Colonic mucosa (tissue), 4 donors: Measurements from ENCODE around the gene SERPINB11. TPM values are rescaled to one million over a fixed set of nuclear protein-coding genes. Genes with fewer than 3 reads are reported as not detected.
"Not testable (repeated sequence)": the region's sequence is repeated elsewhere in the genome, so short reads cannot be mapped to it uniquely, and the experiment has no call there.

Experiments
- DNase-seq: peaks from one replicate; pipeline ENCODE4 v3.0.0-alpha.2; 2020
- H3K27ac ChIP-seq: fragments of 200-600 bp; one replicate; pipeline ENCODE4 v1.8.0; 2021
- H3K27me3 ChIP-seq: fragments of 200-600 bp; one replicate; pipeline ENCODE4 v1.8.0; 2021
- H3K36me3 ChIP-seq: fragments of 200-600 bp; one replicate; pipeline ENCODE4 v1.8.0; 2021
- H3K4me1 ChIP-seq: fragments of 200-600 bp; one replicate; pipeline ENCODE4 v1.8.0; 2021; ENCODE audit warnings: mild to moderate bottlenecking
- H3K4me3 ChIP-seq: fragments of 200-600 bp; one replicate; pipeline ENCODE4 v1.8.0; 2021
- H3K9ac ChIP-seq, 2 donors: one replicate each; pipeline ENCODE4 v1.7.0; 2013; ENCODE audit warnings: control low read depth in 2 of 2, low read depth in 2 of 2, low read length in 2 of 2
- H3K9me3 ChIP-seq: fragments of 200-600 bp; one replicate; pipeline ENCODE4 v1.8.0; 2021
- intact Hi-C: fragments of 100-400 bp; cut with DNase I; formaldehyde crosslinking; loops from one replicate; pipeline ENCODE4 v1.14.1; 2022
- total RNA-seq, 2 donors: library from RNA; stranded (reverse); fragmentation: NEBNext Ultra II Directional in 1 of 2; extraction: Animal tissue kit (Norgen Biotek cat#: 25700) in 1 of 2; gene quantifications; one replicate each; pipeline ENCODE4 v1.2.1, GENCODE V29; 2021
- TF ChIP-seq, protein P1 (sequence below): fragments of 200-600 bp; IDR thresholded peaks from one replicate; pipeline ENCODE4 v1.8.0; 2022; ENCODE audit warnings: antibody characterized with exemption, mild to moderate bottlenecking
- donor health status: healthy.
- donor health status: DM: no; HTN: no; CAD: no.
- donor health status: DM: no; HTN: no; CAD: no.

SERPINB11 gene
- total RNA-seq, 2 donors from 2014 or later: not detected

DNA sequence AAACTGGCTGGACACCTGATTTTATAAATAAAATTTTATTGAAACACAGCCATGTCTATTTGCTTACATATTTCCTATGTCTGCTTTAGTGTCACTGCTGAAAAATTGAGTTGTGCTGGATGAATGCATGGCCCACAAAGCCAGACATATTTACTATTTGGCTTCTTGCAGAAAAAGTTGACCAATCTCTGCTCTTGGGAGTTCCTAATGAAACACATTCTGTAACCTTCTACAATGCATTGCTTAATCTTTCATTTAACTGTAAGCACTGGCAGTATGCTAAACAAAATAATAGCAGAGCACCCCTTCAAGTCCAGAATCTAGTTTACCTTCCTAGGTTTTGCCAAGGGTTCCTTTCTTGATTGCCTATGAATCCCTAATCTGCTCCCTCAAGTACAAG lies 54.8 kb downstream of the SERPINB11 start:
- Histone ChIP-seq H3K4me1 (no peaks in the 10 kb centered on the region), H3K9ac (no peak overlapping the region), H3K4me3 (no peak overlapping the region), H3K27me3 (no peaks in the 10 kb centered on the region), H3K27ac (no peak overlapping the region), H3K36me3 (no peaks in the 10 kb centered on the region), H3K9me3 (no peaks in the 10 kb centered on the region)
- no peak for DNase-seq
- intact Hi-C loops: no loop called here
- TF ChIP-seq, protein P1, sequence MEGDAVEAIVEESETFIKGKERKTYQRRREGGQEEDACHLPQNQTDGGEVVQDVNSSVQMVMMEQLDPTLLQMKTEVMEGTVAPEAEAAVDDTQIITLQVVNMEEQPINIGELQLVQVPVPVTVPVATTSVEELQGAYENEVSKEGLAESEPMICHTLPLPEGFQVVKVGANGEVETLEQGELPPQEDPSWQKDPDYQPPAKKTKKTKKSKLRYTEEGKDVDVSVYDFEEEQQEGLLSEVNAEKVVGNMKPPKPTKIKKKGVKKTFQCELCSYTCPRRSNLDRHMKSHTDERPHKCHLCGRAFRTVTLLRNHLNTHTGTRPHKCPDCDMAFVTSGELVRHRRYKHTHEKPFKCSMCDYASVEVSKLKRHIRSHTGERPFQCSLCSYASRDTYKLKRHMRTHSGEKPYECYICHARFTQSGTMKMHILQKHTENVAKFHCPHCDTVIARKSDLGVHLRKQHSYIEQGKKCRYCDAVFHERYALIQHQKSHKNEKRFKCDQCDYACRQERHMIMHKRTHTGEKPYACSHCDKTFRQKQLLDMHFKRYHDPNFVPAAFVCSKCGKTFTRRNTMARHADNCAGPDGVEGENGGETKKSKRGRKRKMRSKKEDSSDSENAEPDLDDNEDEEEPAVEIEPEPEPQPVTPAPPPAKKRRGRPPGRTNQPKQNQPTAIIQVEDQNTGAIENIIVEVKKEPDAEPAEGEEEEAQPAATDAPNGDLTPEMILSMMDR: no peak

DNA sequence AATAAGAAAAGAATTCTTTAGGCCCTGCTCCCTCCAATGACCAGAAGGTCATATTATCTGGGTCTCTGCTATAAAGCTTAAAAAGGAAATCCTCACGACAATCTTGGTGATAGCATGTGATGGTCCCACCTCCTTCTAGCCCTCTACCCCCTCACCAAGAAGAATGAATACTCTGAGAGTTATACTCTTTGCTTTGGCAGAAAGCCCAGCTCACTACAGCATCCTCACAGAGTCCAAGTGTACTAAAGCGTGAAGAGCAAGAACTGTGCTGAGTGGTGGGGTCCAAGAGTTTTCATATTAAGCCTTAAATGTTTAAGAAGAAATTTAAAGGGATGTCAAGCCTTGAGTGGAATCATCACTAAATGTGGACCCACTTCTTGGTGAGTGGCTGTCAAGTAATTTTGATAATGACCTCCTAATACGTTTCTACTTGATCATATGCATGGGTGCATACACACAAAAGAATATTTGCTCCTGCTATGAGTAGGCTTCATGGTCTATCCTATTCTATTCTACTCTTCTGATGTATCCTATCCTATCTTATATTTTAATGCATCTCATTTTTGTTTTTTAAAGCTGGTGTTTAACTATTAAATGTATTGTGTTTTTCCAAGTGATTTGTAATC lies 56.0 kb downstream of the SERPINB11 start:
- no peak for DNase-seq
- Histone ChIP-seq H3K9ac (no peak overlapping the region), H3K27me3 (no peaks in the 10 kb centered on the region), H3K9me3 (no peaks in the 10 kb centered on the region), H3K4me1 (no peaks in the 10 kb centered on the region), H3K36me3 (no peaks in the 10 kb centered on the region), H3K4me3 (no peak overlapping the region), H3K27ac (no peak overlapping the region)
- TF ChIP-seq, protein P1: no peak
- intact Hi-C loops: no loop called here

DNA sequence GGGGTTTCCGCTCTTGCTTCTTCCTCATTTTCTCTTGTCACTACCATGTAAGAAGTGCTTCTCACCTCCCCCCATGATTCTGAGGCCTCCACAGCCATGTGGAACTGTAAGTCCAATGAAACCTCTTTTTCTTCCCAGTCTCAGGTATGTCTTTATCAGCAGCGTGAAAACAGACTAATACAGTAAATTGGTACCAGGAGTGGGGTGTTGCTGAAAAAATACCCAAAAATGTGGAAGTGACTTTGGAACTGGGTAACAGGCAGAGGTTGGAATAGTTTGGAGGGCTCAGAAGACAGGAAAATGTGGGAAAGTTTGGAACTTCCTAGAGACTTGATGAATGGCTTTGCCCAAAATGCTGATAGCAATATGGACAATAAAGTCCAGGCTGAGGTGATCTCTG lies 57.0 kb downstream of the SERPINB11 start:
- H3K9me3 ChIP-seq, H3K9ac ChIP-seq, intact Hi-C loops, H3K4me1 ChIP-seq, DNase-seq, H3K36me3 ChIP-seq, H3K4me3 ChIP-seq, H3K27ac ChIP-seq, H3K27me3 ChIP-seq: not testable (repeated sequence)

DNA sequence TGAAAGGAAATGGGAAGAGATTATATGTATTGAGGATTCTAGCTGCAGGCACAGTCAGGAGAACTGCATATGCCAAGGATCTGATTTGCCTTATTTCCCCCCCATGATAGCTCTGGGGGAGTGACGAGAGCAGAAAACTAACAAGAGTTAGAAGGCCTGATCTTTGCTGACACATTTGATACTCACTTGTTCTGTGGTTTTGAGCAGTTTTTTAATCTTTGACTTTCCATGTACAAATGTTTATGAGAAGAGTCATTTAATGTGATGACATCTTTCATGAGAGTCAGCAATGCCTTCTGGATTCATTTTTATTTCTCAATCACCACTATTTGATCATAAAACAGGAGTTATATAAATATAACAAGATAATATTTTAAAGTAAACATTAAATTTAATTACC lies 59.8 kb downstream of the SERPINB11 start:
- no peaks in the 10 kb centered on the region for H3K4me1 ChIP-seq
- no peaks in the 10 kb centered on the region for H3K36me3 ChIP-seq
- H3K9ac ChIP-seq: no peak overlapping the region
- intact Hi-C loops: no loop called here
- no peak overlapping the region for H3K27ac ChIP-seq
- H3K4me3 ChIP-seq: no peak overlapping the region
- DNase-seq: no peak
- no peaks in the 10 kb centered on the region for H3K9me3 ChIP-seq
- no peaks in the 10 kb centered on the region for H3K27me3 ChIP-seq
- TF ChIP-seq, protein P1: no peak

DNA sequence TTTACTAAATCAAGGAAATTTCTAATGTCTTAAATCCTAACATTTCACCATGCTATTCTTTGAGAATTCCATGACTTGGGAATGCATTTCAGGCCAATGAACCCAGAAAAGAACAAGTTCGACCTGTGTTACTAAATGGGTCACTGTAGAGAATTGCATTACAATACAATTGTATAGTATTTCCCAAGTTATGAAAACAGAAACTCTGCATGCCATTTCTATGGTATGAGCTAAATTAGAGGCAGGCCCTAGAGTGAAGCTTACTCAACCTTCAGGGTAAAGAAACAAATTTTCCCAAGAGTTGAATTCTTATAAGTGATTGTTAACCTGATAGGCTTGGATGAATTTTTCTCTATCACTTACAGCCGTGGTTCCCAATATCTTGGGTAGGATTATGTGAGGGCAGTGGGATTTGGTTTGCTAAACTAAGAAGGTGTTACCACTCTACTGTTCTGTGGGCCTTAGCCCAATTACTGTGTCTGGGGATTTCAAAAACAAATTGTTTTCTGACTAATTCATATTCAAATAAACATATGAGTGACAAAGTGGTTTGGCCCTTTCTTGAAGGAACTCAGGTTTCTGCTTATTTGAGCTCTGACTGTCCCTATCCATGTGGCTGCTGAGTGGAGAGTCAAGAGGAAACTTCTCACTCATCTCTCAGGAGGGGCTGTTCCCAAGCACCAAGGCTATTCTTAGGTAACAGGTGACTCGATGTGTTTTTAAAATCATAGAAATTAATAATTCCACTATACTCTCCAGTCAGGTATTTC lies 61.3 kb downstream of the SERPINB11 start:
- H3K4me1 ChIP-seq: no peaks in the 10 kb centered on the region
- no peaks in the 10 kb centered on the region for H3K36me3 ChIP-seq
- no peak for DNase-seq
- no peak overlapping the region for H3K27ac ChIP-seq
- H3K9ac ChIP-seq: no peak overlapping the region
- no peak overlapping the region for H3K4me3 ChIP-seq
- no peaks in the 10 kb centered on the region for H3K27me3 ChIP-seq
- H3K9me3 ChIP-seq: no peaks in the 10 kb centered on the region
- TF ChIP-seq, protein P1: no peak
- intact Hi-C loops: no loop called here

DNA sequence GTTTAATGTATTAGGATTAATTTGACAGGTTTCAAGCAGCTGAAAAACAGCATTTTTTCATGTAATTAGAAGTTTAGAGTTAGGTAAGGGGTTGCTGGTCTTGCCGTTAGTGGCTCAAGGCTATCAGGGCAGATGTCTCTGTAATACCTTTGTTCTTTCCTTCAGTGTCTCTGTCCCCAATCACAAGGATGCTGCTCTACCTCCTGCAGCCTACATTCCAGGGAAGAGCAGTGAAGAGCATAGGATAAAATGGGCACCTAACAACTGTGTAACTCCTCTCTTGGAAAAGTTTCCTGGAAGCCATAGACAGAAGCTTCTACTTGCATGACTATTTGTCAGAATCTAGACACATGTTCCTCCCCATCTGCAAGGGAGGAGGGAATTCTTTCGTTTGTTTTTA lies 63.1 kb downstream of the SERPINB11 start:
- Histone ChIP-seq H3K27me3 (no peaks in the 10 kb centered on the region), H3K4me1 (no peaks in the 10 kb centered on the region), H3K27ac (no peak overlapping the region), H3K9me3 (no peaks in the 10 kb centered on the region), H3K9ac (no peak overlapping the region), H3K4me3 (no peak overlapping the region), H3K36me3 (no peaks in the 10 kb centered on the region)
- no peak for DNase-seq
- TF ChIP-seq, protein P1: no peak
- intact Hi-C loops: no loop called here
